Measurements from ENCODE around the gene TMEM69. TPM values are rescaled to one million over a fixed set of nuclear protein-coding genes. Genes with fewer than 3 reads are reported as not detected.
A peak's percentile ranks its signal among the peaks of the same experiment; 100 is the strongest.

The TMEM69 gene
- 10 to 100 TPM; 13.8 to 17.4 TPM for total RNA-seq
- polyA plus RNA-seq: 10 to 100 TPM; 16.3 to 26.1 TPM
- long read RNA-seq, donor 1, transcript TMEM69-201 (3 exons, 2,439 nt): major isoform, 19 of 23 reads
- long read RNA-seq, donor 1, partial matches to known transcripts: 0 of 23 reads
- long read RNA-seq, donor 1, other reads (novel, unspliced or antisense): 0 of 23 reads
- long read RNA-seq, donor 2, transcript TMEM69-201 (3 exons, 2,439 nt): major isoform, 9 of 10 reads
- long read RNA-seq, donor 2, partial matches to known transcripts: 0 of 10 reads
- long read RNA-seq, donor 2, other reads (novel, unspliced or antisense): 0 of 10 reads
- long read RNA-seq, donor 3, transcript TMEM69-201 (3 exons, 2,439 nt): major isoform, 13 of 15 reads
- long read RNA-seq, donor 3, partial matches to known transcripts: 0 of 15 reads
- long read RNA-seq, donor 3, other reads (novel, unspliced or antisense): 0 of 15 reads
- long read RNA-seq, donor 4, partial matches to known transcripts: 0 of 2 reads
- long read RNA-seq, donor 4, other reads (novel, unspliced or antisense): 0 of 2 reads
- long read RNA-seq, donor 5, transcript TMEM69-201 (3 exons, 2,439 nt): major isoform, 18 of 28 reads
- long read RNA-seq, donor 5, partial matches to known transcripts: 7 of 28 reads
- long read RNA-seq, donor 5, other reads (novel, unspliced or antisense): 0 of 28 reads

GRCh38 chr1:45687754-45688740 is at the start of gene TMEM69:
TSS of gene TMEM69 (plus strand) at chr1:45688181. CDS start at chr1:45691069, 2,888 bp downstream.
- TF ChIP-seq CTCF (IDR thresholded peaks at IDR 0.05; ENCODE audit: control extremely low read depth, extremely low read depth): no peak
- peak; percentile 87 to 95 (median 94) for DNase-seq
- Histone ChIP-seq H3K4me3 (peak within 1 kb of the TSS; percentile 69), H3K4me1 (ENCODE audit: control insufficient read depth in 5 of 5, insufficient read depth in 5 of 5, low read length in 5 of 5) (peaks cover 0 to 15% (median 3%) of the 10 kb centered on the region in 5 donors), H3K27ac (ENCODE audit: low read depth in 1 of 2, low read length in 1 of 2) (peak within 1 kb of the TSS; percentile 98 to 99), H3K27me3 (ENCODE audit: control insufficient read depth in 3 of 3, insufficient read depth in 3 of 3, low read length in 2 of 3) (no peaks in the 10 kb centered on the region), H3K9ac (ENCODE audit: insufficient read depth in 1 of 2, low read length in 2 of 2) (peak within 1 kb of the TSS; percentile 83 to 94), H3K36me3 (ENCODE audit: control insufficient read depth in 4 of 4, insufficient read depth in 4 of 4, low read length in 4 of 4) (peaks cover 0 to 3% (median 1%) of the 10 kb centered on the region in 4 donors), H3K9me3 (ENCODE audit: control insufficient read depth in 4 of 4, insufficient read depth in 3 of 4, low read length in 3 of 4) (no peaks in the 10 kb centered on the region)
- peak; percentile 28 for ATAC-seq (ENCODE audit: insufficient read depth, low FRiP score)
- 2% methylated on average over 24 of the region's 24 CpGs for whole genome bisulfite sequencing, 2 donors

GRCh38 chr1:45640293-45640692 is 47.7 kb upstream of the TMEM69 start:
- no peak overlapping the region for H3K9ac ChIP-seq (ENCODE audit: insufficient read depth in 1 of 2, low read length in 2 of 2)
- ATAC-seq (ENCODE audit: insufficient read depth, low FRiP score) (no peak), DNase-seq (no peak)
- WGBS, 2 donors: 73 to 92% methylated on average over 1 of the region's 1 CpG
- no peaks in the 10 kb centered on the region for H3K4me1 ChIP-seq (ENCODE audit: control insufficient read depth in 5 of 5, insufficient read depth in 5 of 5, low read length in 5 of 5)
- no peak overlapping the region for H3K4me3 ChIP-seq
- no peaks in the 10 kb centered on the region for H3K27me3 ChIP-seq (ENCODE audit: control insufficient read depth in 3 of 3, insufficient read depth in 3 of 3, low read length in 2 of 3)
- no peaks in the 10 kb centered on the region for H3K9me3 ChIP-seq (ENCODE audit: control insufficient read depth in 4 of 4, insufficient read depth in 3 of 4, low read length in 3 of 4)
- H3K36me3 ChIP-seq (ENCODE audit: control insufficient read depth in 4 of 4, insufficient read depth in 4 of 4, low read length in 4 of 4): peaks cover 11 to 39% (median 23%) of the 10 kb centered on the region in 4 donors
- H3K27ac ChIP-seq (ENCODE audit: low read depth in 1 of 2, low read length in 1 of 2): no peak overlapping the region
- TF ChIP-seq CTCF (IDR thresholded peaks at IDR 0.05; ENCODE audit: control extremely low read depth, extremely low read depth): no peak

- H3K9me3 ChIP-seq (ENCODE audit: control insufficient read depth in 4 of 4, insufficient read depth in 3 of 4, low read length in 3 of 4): no peaks in the 10 kb centered on the region
- ATAC-seq (ENCODE audit: insufficient read depth, low FRiP score) (no peak), DNase-seq (no peak)
- no peak overlapping the region for H3K27ac ChIP-seq (ENCODE audit: low read depth in 1 of 2, low read length in 1 of 2)
- peaks cover 0 to 9% (median 3%) of the 10 kb centered on the region in 5 donors for H3K4me1 ChIP-seq (ENCODE audit: control insufficient read depth in 5 of 5, insufficient read depth in 5 of 5, low read length in 5 of 5)
- no peak overlapping the region for H3K9ac ChIP-seq (ENCODE audit: insufficient read depth in 1 of 2, low read length in 2 of 2)
- 71 to 80% methylated on average over 5 of the region's 5 CpGs for WGBS, 2 donors
- no peaks in the 10 kb centered on the region for H3K27me3 ChIP-seq (ENCODE audit: control insufficient read depth in 3 of 3, insufficient read depth in 3 of 3, low read length in 2 of 3)
- no peak overlapping the region for H3K4me3 ChIP-seq
- no peak for TF ChIP-seq CTCF (IDR thresholded peaks at IDR 0.05; ENCODE audit: control extremely low read depth, extremely low read depth)
- H3K36me3 ChIP-seq (ENCODE audit: control insufficient read depth in 4 of 4, insufficient read depth in 4 of 4, low read length in 4 of 4): peaks cover 16 to 31% (median 25%) of the 10 kb centered on the region in 4 donors
These were observed 44.7 kb upstream of the TMEM69 start for GRCh38 chr1:45643321-45643720.
